Measurements from ENCODE around the gene RTN4RL2. TPM values are rescaled to one million over a fixed set of nuclear protein-coding genes. Genes with fewer than 3 reads are reported as not detected.

RTN4RL2 gene
- total RNA-seq, 1 experiment from 2014 or later: 5.5 TPM

DNA sequence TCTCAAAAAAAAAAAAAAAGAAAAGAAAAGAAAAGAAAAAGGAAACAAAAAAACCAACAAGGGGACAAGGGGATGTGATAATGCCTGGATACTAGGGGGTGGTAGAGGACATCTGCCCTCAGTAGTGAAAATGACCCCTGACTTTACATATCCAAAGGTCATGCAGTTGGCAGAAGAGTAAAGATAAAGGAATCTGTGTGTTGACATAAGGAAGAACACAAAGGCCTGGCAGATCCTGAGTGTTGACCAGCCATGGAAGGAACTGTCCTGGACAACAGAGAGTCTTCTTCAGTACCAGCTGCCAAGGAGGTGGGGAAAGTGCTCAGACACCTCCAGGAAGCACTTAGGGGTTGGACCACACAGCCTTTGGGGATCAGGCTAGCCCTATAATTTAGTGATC lies 42.5 kb downstream of the RTN4RL2 start:
- Mint-ChIP-seq H3K27me3 (ENCODE audit: insufficient read depth, unreplicated experiment) (no peaks in the 10 kb centered on the region), H3K36me3 (ENCODE audit: insufficient read depth, unreplicated experiment) (peaks cover 66% of the 10 kb centered on the region), H3K4me3 (ENCODE audit: unreplicated experiment) (no peak overlapping the region), H3K9me3 (ENCODE audit: unreplicated experiment) (no peaks in the 10 kb centered on the region), H3K4me1 (ENCODE audit: low read depth, unreplicated experiment) (peaks cover 42% of the 10 kb centered on the region), H3K27ac (ENCODE audit: unreplicated experiment) (peak overlapping the region; percentile 48)
- Histone ChIP-seq H3K27me3 (replicated peaks; ENCODE audit: control insufficient read depth, insufficient read depth, low read length) (no peaks in the 10 kb centered on the region), H3K4me3 (ENCODE audit: low read depth, low read length) (no peak overlapping the region), H3K9me3 (no peaks in the 10 kb centered on the region), H3K36me3 (ENCODE audit: control insufficient read depth, insufficient read depth, low read length) (peaks cover 8% of the 10 kb centered on the region), H3K4me1 (peaks cover 51% of the 10 kb centered on the region)
- intact Hi-C loops (cut with micrococcal nuclease; ENCODE audit: unreplicated experiment): loop anchor here (1.0 kb wide), 1 partner anchor 12 kb away; the partner anchor contains the start of gene SLC43A1
- ChIA-PET POLR2A (interaction anchor here (0.9 kb wide), 1 partner anchor 12 kb away, joined by 3 read pairs; no protein-coding TSS in a partner anchor), CTCF (interaction anchor here (0.6 to 1.8 kb wide), 9 partner anchors 10 to 1077 kb away, joined by 3 to 8 read pairs (median 4); partner anchors contain the start of gene SLC43A1)
- no TSS peak for BruUV-seq (replicated peaks)
- DNase-seq: peak in 1 of 2 experiments; percentile 50
- TF ChIP-seq, protein P1, sequence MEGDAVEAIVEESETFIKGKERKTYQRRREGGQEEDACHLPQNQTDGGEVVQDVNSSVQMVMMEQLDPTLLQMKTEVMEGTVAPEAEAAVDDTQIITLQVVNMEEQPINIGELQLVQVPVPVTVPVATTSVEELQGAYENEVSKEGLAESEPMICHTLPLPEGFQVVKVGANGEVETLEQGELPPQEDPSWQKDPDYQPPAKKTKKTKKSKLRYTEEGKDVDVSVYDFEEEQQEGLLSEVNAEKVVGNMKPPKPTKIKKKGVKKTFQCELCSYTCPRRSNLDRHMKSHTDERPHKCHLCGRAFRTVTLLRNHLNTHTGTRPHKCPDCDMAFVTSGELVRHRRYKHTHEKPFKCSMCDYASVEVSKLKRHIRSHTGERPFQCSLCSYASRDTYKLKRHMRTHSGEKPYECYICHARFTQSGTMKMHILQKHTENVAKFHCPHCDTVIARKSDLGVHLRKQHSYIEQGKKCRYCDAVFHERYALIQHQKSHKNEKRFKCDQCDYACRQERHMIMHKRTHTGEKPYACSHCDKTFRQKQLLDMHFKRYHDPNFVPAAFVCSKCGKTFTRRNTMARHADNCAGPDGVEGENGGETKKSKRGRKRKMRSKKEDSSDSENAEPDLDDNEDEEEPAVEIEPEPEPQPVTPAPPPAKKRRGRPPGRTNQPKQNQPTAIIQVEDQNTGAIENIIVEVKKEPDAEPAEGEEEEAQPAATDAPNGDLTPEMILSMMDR (IDR thresholded peaks at IDR 0.05; ENCODE audit: insufficient read depth in 1 of 2, low read depth in 1 of 2, low read length in 1 of 2, severe bottlenecking in 1 of 2, unreplicated experiment in 1 of 2): no peak

DNA sequence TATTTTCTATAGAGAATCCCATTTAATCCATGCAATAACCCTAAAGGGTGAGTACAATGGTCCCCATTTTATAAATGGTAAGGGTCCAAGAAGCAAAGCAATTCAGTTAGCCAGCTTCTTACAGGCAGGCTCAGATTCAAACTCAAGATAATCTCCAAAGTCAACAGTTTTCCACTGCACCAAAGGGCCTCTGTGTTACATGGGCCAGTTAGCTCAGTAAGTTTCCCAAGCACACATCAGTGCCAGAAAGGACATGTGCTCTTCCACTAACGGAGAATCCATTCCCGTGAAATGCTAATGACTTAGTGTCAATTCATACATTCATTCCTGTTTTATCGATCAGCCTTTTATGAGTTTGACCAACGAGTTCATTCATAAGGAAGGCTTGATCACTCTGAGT lies 44.2 kb downstream of the RTN4RL2 start:
- Histone ChIP-seq H3K27me3 (replicated peaks; ENCODE audit: control insufficient read depth, insufficient read depth, low read length) (no peaks in the 10 kb centered on the region), H3K36me3 (ENCODE audit: control insufficient read depth, insufficient read depth, low read length) (peaks cover 3% of the 10 kb centered on the region; the same call in 1 of the 2 replicates), H3K9me3 (no peaks in the 10 kb centered on the region), H3K4me3 (ENCODE audit: low read depth, low read length) (no peak overlapping the region), H3K4me1 (peaks cover 36% of the 10 kb centered on the region)
- no TSS peak for BruUV-seq (replicated peaks)
- Mint-ChIP-seq H3K27ac (ENCODE audit: unreplicated experiment) (no peak overlapping the region), H3K27me3 (ENCODE audit: insufficient read depth, unreplicated experiment) (no peaks in the 10 kb centered on the region), H3K4me3 (ENCODE audit: unreplicated experiment) (no peak overlapping the region), H3K4me1 (ENCODE audit: low read depth, unreplicated experiment) (peaks cover 36% of the 10 kb centered on the region), H3K36me3 (ENCODE audit: insufficient read depth, unreplicated experiment) (peaks cover 57% of the 10 kb centered on the region), H3K9me3 (ENCODE audit: unreplicated experiment) (no peaks in the 10 kb centered on the region)
- DNase-seq: no peak
- intact Hi-C loops (cut with micrococcal nuclease; ENCODE audit: unreplicated experiment): no loop called here
- ChIA-PET POLR2A (no interaction called here), CTCF (interaction anchor here (2.6 kb wide), 1 partner anchor 11 kb away, joined by 10 read pairs; no protein-coding TSS in a partner anchor)
- TF ChIP-seq, protein P1 (IDR thresholded peaks at IDR 0.05; ENCODE audit: insufficient read depth in 1 of 2, low read depth in 1 of 2, low read length in 1 of 2, severe bottlenecking in 1 of 2, unreplicated experiment in 1 of 2): no peak

DNA sequence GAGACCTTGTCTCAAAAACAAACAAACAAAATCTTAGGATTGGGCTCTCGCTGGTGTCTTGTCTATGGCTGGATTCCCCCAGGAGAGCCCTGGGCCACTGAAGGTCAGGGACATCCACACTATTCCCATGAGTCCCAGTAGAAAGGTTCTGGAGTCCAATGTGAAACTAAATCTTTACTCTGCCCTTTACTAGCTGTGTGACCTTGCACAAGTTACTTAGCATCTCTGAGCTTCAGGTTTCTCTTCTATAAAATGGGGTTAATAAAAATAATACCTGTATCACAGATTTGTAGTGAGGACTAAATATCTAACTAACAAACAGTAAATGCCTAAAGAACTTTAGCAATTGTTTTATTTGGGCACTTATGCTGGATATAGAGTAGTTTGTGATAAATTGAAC lies 46.2 kb downstream of the RTN4RL2 start:
- TF ChIP-seq, protein P1 (IDR thresholded peaks at IDR 0.05; ENCODE audit: insufficient read depth in 1 of 2, low read depth in 1 of 2, low read length in 1 of 2, severe bottlenecking in 1 of 2, unreplicated experiment in 1 of 2): no peak
- Mint-ChIP-seq H3K36me3 (ENCODE audit: insufficient read depth, unreplicated experiment) (peaks cover 39% of the 10 kb centered on the region), H3K27ac (ENCODE audit: unreplicated experiment) (no peak overlapping the region), H3K9me3 (ENCODE audit: unreplicated experiment) (no peaks in the 10 kb centered on the region), H3K4me3 (ENCODE audit: unreplicated experiment) (no peak overlapping the region), H3K4me1 (ENCODE audit: low read depth, unreplicated experiment) (peaks cover 23% of the 10 kb centered on the region), H3K27me3 (ENCODE audit: insufficient read depth, unreplicated experiment) (no peaks in the 10 kb centered on the region)
- Histone ChIP-seq H3K4me3 (ENCODE audit: low read depth, low read length) (no peak overlapping the region), H3K4me1 (peaks cover 24% of the 10 kb centered on the region), H3K27me3 (replicated peaks; ENCODE audit: control insufficient read depth, insufficient read depth, low read length) (no peaks in the 10 kb centered on the region), H3K36me3 (ENCODE audit: control insufficient read depth, insufficient read depth, low read length) (peaks cover 3% of the 10 kb centered on the region; the same call in 1 of the 2 replicates), H3K9me3 (no peaks in the 10 kb centered on the region)
- intact Hi-C loops (cut with micrococcal nuclease; ENCODE audit: unreplicated experiment): no loop called here
- POLR2A ChIA-PET: no interaction called here
- CTCF ChIA-PET: interaction anchor here (2.6 kb wide), 1 partner anchor 13 kb away, joined by 10 read pairs; no protein-coding TSS in a partner anchor
- BruUV-seq (replicated peaks): no TSS peak
- no peak for DNase-seq
